Panc1 (cell line): ENCODE results near the gene MBD1. TPM values are rescaled to one million over a fixed set of nuclear protein-coding genes. Genes with fewer than 3 reads are reported as not detected.

Experiments used
- ATAC-seq: fragments of 200-7000 bp; cut with Tn5 transposase; 2 replicates; pipeline ENCODE4 v1.9.1; 2020; ENCODE audit warnings: mild to moderate bottlenecking, moderate library complexity
- BruUV-seq: library from RNA; stranded (reverse); fragments of 400-500 nt; replicated peaks from 2 replicates; lab custom pipeline; 2021; lab: Mats Ljungman, UMichigan
- CTCF ChIA-PET: fragments of 300-600 bp; sonication (Branson Sonifier 250); formaldehyde crosslinking; loops from one replicate; lab custom pipeline; 2022; ENCODE audit warnings: antibody characterized with exemption; lab: Charles Lee
- POLR2A ChIA-PET: fragments of 300-600 bp; sonication (Branson Sonifier 250); formaldehyde crosslinking; loops from one replicate; lab custom pipeline; 2022; ENCODE audit warnings: antibody characterized with exemption; lab: Charles Lee
- DNase-seq: peaks from one replicate; pipeline ENCODE4 v3.0.0-alpha.2; 2010; ENCODE audit warnings: low read depth, low spot score
- H3K27ac ChIP-seq: 2 replicates; pipeline ENCODE4 v1.5.1; 2011; ENCODE audit warnings: mild to moderate bottlenecking, low read length, inconsistent platforms
- H3K27me3 ChIP-seq: fragments of 200-500 bp; sonication (Bioruptor generic); 2 replicates; pipeline ENCODE4 v1.6.0; 2014; ENCODE audit warnings: low read length, inconsistent platforms; ENCODE audit not compliant: control insufficient read depth, insufficient read depth
- H3K36me3 ChIP-seq: fragments of 200-500 bp; sonication (Bioruptor generic); 2 replicates; pipeline ENCODE4 v1.5.1; 2014; ENCODE audit warnings: inconsistent platforms, mild to moderate bottlenecking, low read length, moderate library complexity; ENCODE audit not compliant: control insufficient read depth, insufficient read depth
- H3K4me1 ChIP-seq: 2 replicates; pipeline ENCODE4 v1.5.1; 2011; ENCODE audit warnings: inconsistent platforms, mild to moderate bottlenecking, low read length, moderate library complexity; ENCODE audit not compliant: control insufficient read depth, insufficient read depth
- H3K4me3 ChIP-seq, 2 experiments: 2 replicates each; pipeline ENCODE4 v1.5.1; 2011 to 2012; ENCODE audit warnings: low read depth in 2 of 2, low read length in 2 of 2, mild to moderate bottlenecking in 2 of 2, inconsistent platforms in 1 of 2, moderate library complexity in 1 of 2
- H3K9me3 ChIP-seq: fragments of 200-500 bp; sonication (Bioruptor generic); 2 replicates; pipeline ENCODE4 v1.5.1; 2014; ENCODE audit warnings: low read depth, mild to moderate bottlenecking, inconsistent platforms, low read length, moderate library complexity; ENCODE audit not compliant: control insufficient read depth, insufficient read depth
- POLR2AphosphoS5 ChIP-seq: IDR thresholded peaks from 2 replicates; pipeline ENCODE4 v1.6.1; 2012; ENCODE audit warnings: mild to moderate bottlenecking, low read depth, low read length, moderate library complexity
- REST ChIP-seq, 2 experiments: IDR thresholded peaks; 2 replicates each; pipeline ENCODE4 v1.6.1; 2011 to 2012; ENCODE audit warnings: low read depth in 2 of 2, control low read depth in 1 of 2, low read length in 1 of 2, mild to moderate bottlenecking in 1 of 2, moderate library complexity in 1 of 2; ENCODE audit not compliant: insufficient read depth in 1 of 2
- SIN3A ChIP-seq: IDR thresholded peaks from 2 replicates; pipeline ENCODE4 v1.6.1; 2012; ENCODE audit warnings: low read depth, mild to moderate bottlenecking, low read length, moderate library complexity, borderline replicate concordance; ENCODE audit not compliant: insufficient read depth
- TCF7L2 ChIP-seq: IDR thresholded peaks from 2 replicates; pipeline ENCODE4 v1.6.1; 2011; ENCODE audit warnings: mild to moderate bottlenecking, low read depth, low read length, inconsistent platforms
- in situ Hi-C: cut with HindIII; loops from 2 replicates; pipeline ENCODE4 v1.10.0; 2016; ENCODE audit warnings: low sequenced_read_pairs, low pct_unique_long_range_greater_than_20kb
- intact Hi-C: fragments of 100-400 bp; cut with micrococcal nuclease; formaldehyde crosslinking; loops from one replicate; pipeline ENCODE4 v1.10.0; 2022; ENCODE audit not compliant: unreplicated experiment
- total RNA-seq: library from RNA; stranded (reverse); gene quantifications from one replicate; pipeline ENCODE4 v1.2.1, GENCODE V29; 2021; ENCODE audit not compliant: unreplicated experiment
- TF ChIP-seq, protein P1 (sequence below): fragments of 450-650 bp; IDR thresholded peaks from 2 replicates; pipeline ENCODE4 v1.5.1; 2017; ENCODE audit warnings: mild to moderate bottlenecking

MBD1 gene
- total RNA-seq, 1 experiment from 2014 or later: 47.3 TPM

DNA sequence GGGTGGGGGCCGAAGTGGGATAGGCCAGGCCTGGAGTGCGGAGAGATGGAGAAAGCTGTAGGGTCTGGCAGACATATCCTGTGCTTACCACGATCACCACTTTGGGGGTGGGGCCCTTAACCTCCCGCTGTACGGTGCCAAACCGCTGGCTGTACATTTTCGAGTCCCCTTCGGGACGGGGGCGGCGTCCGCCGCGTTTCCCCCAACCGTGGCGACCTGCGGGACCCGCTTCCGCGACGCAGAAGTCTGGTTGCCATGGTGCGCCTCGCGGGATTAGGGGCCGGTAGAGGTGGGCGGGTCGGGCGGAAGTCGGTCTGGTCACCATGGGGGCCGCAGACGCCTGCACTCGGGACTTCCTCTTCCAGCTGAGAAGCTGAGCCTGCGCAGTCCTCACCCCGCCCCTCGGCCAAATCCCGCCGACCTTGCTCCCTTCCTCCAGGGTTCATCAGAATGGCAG, 15.0 kb downstream of the MBD1 start, which contains the start of gene CFAP53:
TSS of gene CFAP53 (minus strand) at position 248 of the 457 bp plus-strand sequence. CDS start at position 157, 91 bp downstream.
- H3K4me1 ChIP-seq: no peaks in the 10 kb centered on the region
- no TSS peak for BruUV-seq
- H3K27ac ChIP-seq: peak within 1 kb of the TSS; percentile 65
- H3K4me3 ChIP-seq: peak within 1 kb of the TSS; percentile 64 to 84
- CTCF ChIA-PET: no interaction called here
- DNase-seq (no peak), ATAC-seq (peak; percentile 100)
- TF ChIP-seq REST (IDR thresholded peaks at IDR 0.05; ENCODE audit: insufficient read depth in 1 of 2, low read depth in 2 of 2, low read length in 1 of 2) (no peak), POLR2AphosphoS5 (peak; percentile 34; the same call in 1 of the 2 replicates), SIN3A (peak; percentile 91; the same call in 1 of the 2 replicates)
- in situ Hi-C loops: no loop called here
- no peaks in the 10 kb centered on the region for H3K9me3 ChIP-seq
- intact Hi-C loops: no loop called here
- no peaks in the 10 kb centered on the region for H3K36me3 ChIP-seq
- POLR2A ChIA-PET: interaction anchor here (0.6 kb wide), 1 partner anchor 66 kb away, joined by 3 read pairs; no protein-coding TSS in a partner anchor
- no peaks in the 10 kb centered on the region; the same call in 1 of the 2 replicates for H3K27me3 ChIP-seq

- intact Hi-C loops (no loop called here), in situ Hi-C loops (no loop called here)
- CTCF ChIA-PET: no interaction called here
Observed at GRCh38 chr18:50262977-50263376, 18.3 kb downstream of the MBD1 start.

More at GRCh38 chr18:50262977-50263376, 18.3 kb downstream of the MBD1 start:
- no peak overlapping the region for H3K4me3 ChIP-seq
- ATAC-seq: no peak
- no peaks in the 10 kb centered on the region for H3K36me3 ChIP-seq
- POLR2A ChIA-PET: no interaction called here
- no peaks in the 10 kb centered on the region; the same call in none of the 2 replicates for H3K27me3 ChIP-seq
- H3K9me3 ChIP-seq: no peaks in the 10 kb centered on the region
- DNase-seq: no peak
- TF ChIP-seq, protein P1, sequence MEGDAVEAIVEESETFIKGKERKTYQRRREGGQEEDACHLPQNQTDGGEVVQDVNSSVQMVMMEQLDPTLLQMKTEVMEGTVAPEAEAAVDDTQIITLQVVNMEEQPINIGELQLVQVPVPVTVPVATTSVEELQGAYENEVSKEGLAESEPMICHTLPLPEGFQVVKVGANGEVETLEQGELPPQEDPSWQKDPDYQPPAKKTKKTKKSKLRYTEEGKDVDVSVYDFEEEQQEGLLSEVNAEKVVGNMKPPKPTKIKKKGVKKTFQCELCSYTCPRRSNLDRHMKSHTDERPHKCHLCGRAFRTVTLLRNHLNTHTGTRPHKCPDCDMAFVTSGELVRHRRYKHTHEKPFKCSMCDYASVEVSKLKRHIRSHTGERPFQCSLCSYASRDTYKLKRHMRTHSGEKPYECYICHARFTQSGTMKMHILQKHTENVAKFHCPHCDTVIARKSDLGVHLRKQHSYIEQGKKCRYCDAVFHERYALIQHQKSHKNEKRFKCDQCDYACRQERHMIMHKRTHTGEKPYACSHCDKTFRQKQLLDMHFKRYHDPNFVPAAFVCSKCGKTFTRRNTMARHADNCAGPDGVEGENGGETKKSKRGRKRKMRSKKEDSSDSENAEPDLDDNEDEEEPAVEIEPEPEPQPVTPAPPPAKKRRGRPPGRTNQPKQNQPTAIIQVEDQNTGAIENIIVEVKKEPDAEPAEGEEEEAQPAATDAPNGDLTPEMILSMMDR: no peak
- no peak for TF ChIP-seq POLR2AphosphoS5
- no peak for TF ChIP-seq SIN3A
- TF ChIP-seq REST (IDR thresholded peaks at IDR 0.05; ENCODE audit: insufficient read depth in 1 of 2, low read depth in 2 of 2, low read length in 1 of 2): no peak
- TF ChIP-seq TCF7L2: no peak
- no peak overlapping the region for H3K27ac ChIP-seq
- H3K4me1 ChIP-seq: no peaks in the 10 kb centered on the region
- BruUV-seq: no TSS peak
